ENCODE data around the gene C2orf72. TPM values are rescaled to one million over a fixed set of nuclear protein-coding genes. Genes with fewer than 3 reads are reported as not detected.

The C2orf72 gene
- total and polyA plus RNA-seq, 7 experiments from 2014 or later = 0.60 TPM; not detected in 6

GRCh38 chr2:231052494-231053451, 15.4 kb downstream of the C2orf72 start:
- Histone ChIP-seq H3K4me3 (ENCODE audit: low read length) (peak overlapping the region; percentile 88), H3K27ac (ENCODE audit: low read depth, low read length) (peak overlapping the region; percentile 5), H3K9me3 (ENCODE audit: control insufficient read depth in 2 of 3, low read length in 3 of 3) (no peaks in the 10 kb centered on the region), H3K27me3 (ENCODE audit: control insufficient read depth in 2 of 2, insufficient read depth in 2 of 2, low read length in 2 of 2) (no peaks in the 10 kb centered on the region), H3K36me3 (ENCODE audit: control insufficient read depth in 2 of 3, insufficient read depth in 3 of 3, low read length in 3 of 3) (peaks cover 0 to 7% (median 0%) of the 10 kb centered on the region in 3 experiments), H3K4me1 (ENCODE audit: control insufficient read depth in 2 of 2, insufficient read depth in 2 of 2, low read length in 2 of 2) (peaks cover 7 to 9% of the 10 kb centered on the region in 2 donors)
- H3K4me3 Mint-ChIP-seq = peak overlapping the region; percentile 84 to 93 (median 92)
- intact Hi-C loops (cut with micrococcal nuclease) = loop anchor here (1.0 to 10.0 kb wide), 10 partner anchors 148 to 1502 kb away; partner anchors contain the start of genes CAB39 (in 1 of the 2), DIS3L2 (in 1 of the 2), EIF4E2 (in 1 of the 2) and PTMA (in 1 of the 2)
- DNase-seq = peak; percentile 63 to 87 (median 79)
- H3K4me1 Mint-ChIP-seq = peaks cover 7 to 33% (median 24%) of the 10 kb centered on the region in 7 donors
- H3K27me3 Mint-ChIP-seq = peaks cover 0 to 16% (median 11%) of the 10 kb centered on the region in 5 donors
- POLR2A ChIA-PET = interaction anchor here (1.1 kb wide), 1 partner anchor 411 kb away, joined by 4 read pairs; the partner anchor contains the start of gene NCL
- no peaks in the 10 kb centered on the region for H3K36me3 Mint-ChIP-seq
- H3K27ac Mint-ChIP-seq = peak overlapping the region in 7 of 9 donors; percentile 54 to 80 (median 62)
- peaks cover 0 to 2% (median 0%) of the 10 kb centered on the region in 11 donors for H3K9me3 Mint-ChIP-seq
- ATAC-seq = peak; percentile 73
- CTCF ChIA-PET = interaction anchor here (0.6 to 1.5 kb wide), 10 partner anchors 10 to 1326 kb away, joined by 3 to 7 read pairs (median 4); no protein-coding TSS in a partner anchor

- ChIA-PET POLR2A (no interaction called here), CTCF (interaction anchor here (1.5 kb wide), 1 partner anchor 229 kb away, joined by 7 read pairs; no protein-coding TSS in a partner anchor)
- H3K27ac Mint-ChIP-seq = peak overlapping the region in 3 of 9 donors; percentile 45 to 79 (median 66)
- no peaks in the 10 kb centered on the region for H3K36me3 Mint-ChIP-seq
- peaks cover 0 to 7% (median 0%) of the 10 kb centered on the region in 3 experiments for H3K36me3 ChIP-seq (ENCODE audit: control insufficient read depth in 2 of 3, insufficient read depth in 3 of 3, low read length in 3 of 3)
- no peak for DNase-seq
- ATAC-seq = no peak
- intact Hi-C loops (cut with micrococcal nuclease) = loop anchor here (1.0 to 10.0 kb wide), 10 partner anchors 149 to 1501 kb away; partner anchors contain the start of genes CAB39 (in 1 of the 2), DIS3L2 (in 1 of the 2), EIF4E2 (in 1 of the 2) and PTMA (in 1 of the 2)
- H3K9me3 ChIP-seq (ENCODE audit: control insufficient read depth in 2 of 3, low read length in 3 of 3) = no peaks in the 10 kb centered on the region
- no peak overlapping the region for H3K27ac ChIP-seq (ENCODE audit: low read depth, low read length)
- peaks cover 0 to 12% (median 11%) of the 10 kb centered on the region in 5 donors for H3K27me3 Mint-ChIP-seq
- H3K27me3 ChIP-seq (ENCODE audit: control insufficient read depth in 2 of 2, insufficient read depth in 2 of 2, low read length in 2 of 2) = no peaks in the 10 kb centered on the region
- peak overlapping the region in 6 of 10 donors; percentile 0 to 79 (median 23) for H3K4me3 Mint-ChIP-seq
- H3K4me1 Mint-ChIP-seq = peaks cover 18 to 43% (median 35%) of the 10 kb centered on the region in 7 donors
- peaks cover 0 to 2% (median 0%) of the 10 kb centered on the region in 11 donors for H3K9me3 Mint-ChIP-seq
- no peak overlapping the region for H3K4me3 ChIP-seq (ENCODE audit: low read length)
- H3K4me1 ChIP-seq (ENCODE audit: control insufficient read depth in 2 of 2, insufficient read depth in 2 of 2, low read length in 2 of 2) = peaks cover 17 to 18% of the 10 kb centered on the region in 2 donors
These were observed 16.5 kb downstream of the C2orf72 start for GRCh38 chr2:231053846-231054245.

- DNase-seq (peak; percentile 89 to 98 (median 96)), ATAC-seq (peak; percentile 96)
- peak within 1 kb of the TSS; percentile 99 to 100 (median 100) for H3K27ac Mint-ChIP-seq
- peaks cover 33 to 62% (median 51%) of the 10 kb centered on the region in 7 donors for H3K4me1 Mint-ChIP-seq
- peaks cover 0 to 2% (median 0%) of the 10 kb centered on the region in 5 donors for H3K36me3 Mint-ChIP-seq
- intact Hi-C loops (cut with micrococcal nuclease) = loop anchor here (1.0 to 10.0 kb wide), 15 partner anchors 142 to 1498 kb away; partner anchors contain the start of genes FBXO36 (in 2 of the 2), NCL (in 2 of the 2), PDE6D (in 2 of the 2) and TRIP12 (in 2 of the 2)
- H3K4me3 ChIP-seq (ENCODE audit: low read length) = peak within 1 kb of the TSS; percentile 70
- peak within 1 kb of the TSS; percentile 91 for H3K27ac ChIP-seq (ENCODE audit: low read depth, low read length)
- H3K27me3 Mint-ChIP-seq = peaks cover 0 to 11% (median 7%) of the 10 kb centered on the region in 5 donors
- CTCF ChIA-PET = no interaction called here
- H3K9me3 Mint-ChIP-seq = peaks cover 0 to 2% (median 0%) of the 10 kb centered on the region in 11 donors
- no peaks in the 10 kb centered on the region for H3K27me3 ChIP-seq (ENCODE audit: control insufficient read depth in 2 of 2, insufficient read depth in 2 of 2, low read length in 2 of 2)
- POLR2A ChIA-PET = no interaction called here
- no peaks in the 10 kb centered on the region for H3K9me3 ChIP-seq (ENCODE audit: control insufficient read depth in 2 of 3, low read length in 3 of 3)
- H3K4me3 Mint-ChIP-seq = peak within 1 kb of the TSS; percentile 96 to 99 (median 99)
- peaks cover 0 to 16% (median 0%) of the 10 kb centered on the region in 3 experiments for H3K36me3 ChIP-seq (ENCODE audit: control insufficient read depth in 2 of 3, insufficient read depth in 3 of 3, low read length in 3 of 3)
- peaks cover 18 to 23% of the 10 kb centered on the region in 2 donors for H3K4me1 ChIP-seq (ENCODE audit: control insufficient read depth in 2 of 2, insufficient read depth in 2 of 2, low read length in 2 of 2)
These were observed 19.4 kb downstream of the C2orf72 start, which contains the start of gene PSMD1 for GRCh38 chr2:231056453-231057416. PSMD1 (plus strand) TSS chr2:231056867; CDS start chr2:231057026, 159 bp downstream.

DNA sequence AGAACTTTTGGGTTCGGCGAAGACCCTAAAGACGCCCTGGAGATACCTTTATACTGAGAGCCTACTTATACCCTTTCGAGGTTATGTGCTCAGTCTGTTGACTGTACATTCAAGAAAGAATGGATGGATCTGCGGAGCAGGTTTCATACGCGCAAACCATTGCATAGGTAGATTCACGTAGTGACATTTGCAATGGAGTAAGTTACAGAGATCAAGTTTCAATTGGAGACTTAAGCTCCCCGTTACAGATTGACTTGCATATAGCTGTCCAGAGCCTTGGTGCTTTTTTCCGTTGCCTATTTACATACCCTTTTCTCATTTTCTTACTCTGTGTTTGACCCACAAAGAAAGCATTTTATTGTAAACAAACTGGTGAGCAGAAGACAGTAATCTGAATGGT, 20.3 kb downstream of the C2orf72 start:
- H3K27me3 Mint-ChIP-seq = peaks cover 0 to 11% (median 7%) of the 10 kb centered on the region in 5 donors
- peaks cover 18 to 23% of the 10 kb centered on the region in 2 donors for H3K4me1 ChIP-seq (ENCODE audit: control insufficient read depth in 2 of 2, insufficient read depth in 2 of 2, low read length in 2 of 2)
- H3K27me3 ChIP-seq (ENCODE audit: control insufficient read depth in 2 of 2, insufficient read depth in 2 of 2, low read length in 2 of 2) = no peaks in the 10 kb centered on the region
- POLR2A ChIA-PET = interaction anchor here (0.6 to 1.3 kb wide), 2 partner anchors 34 to 406 kb away, joined by 4 to 6 read pairs; partner anchors contain the start of gene NCL
- H3K4me3 ChIP-seq (ENCODE audit: low read length) = peak overlapping the region; percentile 70
- H3K36me3 Mint-ChIP-seq = peaks cover 0 to 11% (median 2%) of the 10 kb centered on the region in 5 donors
- DNase-seq (no peak), ATAC-seq (no peak)
- intact Hi-C loops (cut with micrococcal nuclease) = loop anchor here (2.0 to 10.0 kb wide), 11 partner anchors 153 to 1497 kb away; partner anchors contain the start of genes FBXO36 (in 2 of the 2), TRIP12 (in 2 of the 2), DIS3L2 (in 1 of the 2) and EIF4E2 (in 1 of the 2)
- H3K27ac ChIP-seq (ENCODE audit: low read depth, low read length) = peak overlapping the region; percentile 91
- peaks cover 30 to 63% (median 48%) of the 10 kb centered on the region in 7 donors for H3K4me1 Mint-ChIP-seq
- peaks cover 0 to 2% (median 0%) of the 10 kb centered on the region in 11 donors for H3K9me3 Mint-ChIP-seq
- H3K36me3 ChIP-seq (ENCODE audit: control insufficient read depth in 2 of 3, insufficient read depth in 3 of 3, low read length in 3 of 3) = peaks cover 0 to 22% (median 0%) of the 10 kb centered on the region in 3 experiments
- H3K9me3 ChIP-seq (ENCODE audit: control insufficient read depth in 2 of 3, low read length in 3 of 3) = no peaks in the 10 kb centered on the region
- CTCF ChIA-PET = interaction anchor here (0.9 kb wide), 1 partner anchor 233 kb away, joined by 3 read pairs; no protein-coding TSS in a partner anchor
- H3K4me3 Mint-ChIP-seq = peak overlapping the region; percentile 77 to 99 (median 98)
- peak overlapping the region; percentile 38 to 100 (median 82) for H3K27ac Mint-ChIP-seq

DNA sequence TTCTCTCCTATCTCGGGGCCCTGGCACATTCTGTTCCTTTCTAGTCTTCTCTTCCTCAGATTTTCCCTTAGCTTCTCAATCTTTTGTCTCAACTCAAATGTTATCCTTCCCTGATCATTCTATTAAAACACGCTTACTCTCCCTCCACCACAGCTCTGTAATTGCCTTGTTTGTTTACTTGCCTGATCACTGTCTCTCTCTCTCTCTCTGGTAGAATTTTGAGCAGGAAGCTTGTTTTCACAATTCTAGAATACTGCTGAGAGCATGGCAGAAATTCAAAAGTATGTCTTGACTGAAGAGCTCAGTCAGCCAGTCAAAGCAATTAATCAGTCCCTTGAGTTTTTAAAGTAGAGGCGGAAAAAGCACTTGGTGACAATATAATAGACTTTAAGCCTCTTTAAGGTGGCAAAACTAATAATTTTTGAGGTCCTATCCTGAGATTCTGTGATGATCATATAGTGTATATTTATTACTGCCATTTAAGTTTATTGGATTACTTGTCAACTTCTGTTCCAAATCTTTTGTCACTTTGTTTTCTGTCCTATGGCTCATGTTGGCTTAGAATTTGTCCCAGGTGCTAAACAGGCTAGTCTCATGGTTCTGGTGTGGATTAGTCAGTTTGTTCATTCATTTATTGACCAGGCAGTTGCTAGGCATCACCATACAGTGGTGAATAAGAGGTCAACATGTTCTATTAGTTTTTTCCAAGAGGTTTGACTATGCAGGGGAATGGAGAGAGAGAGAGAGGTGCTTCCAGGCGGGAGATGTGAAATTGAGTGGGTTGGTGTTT, 21.6 kb downstream of the C2orf72 start:
- ChIA-PET CTCF (interaction anchor here (0.5 kb wide), 1 partner anchor 24 kb away, joined by 4 read pairs; no protein-coding TSS in a partner anchor), POLR2A (interaction anchor here (0.6 to 1.3 kb wide), 2 partner anchors 20 to 405 kb away, joined by 3 to 6 read pairs; partner anchors contain the start of gene NCL)
- no peaks in the 10 kb centered on the region for H3K9me3 ChIP-seq (ENCODE audit: control insufficient read depth in 2 of 3, low read length in 3 of 3)
- no peaks in the 10 kb centered on the region for H3K27me3 ChIP-seq (ENCODE audit: control insufficient read depth in 2 of 2, insufficient read depth in 2 of 2, low read length in 2 of 2)
- H3K4me3 ChIP-seq (ENCODE audit: low read length) = no peak overlapping the region
- DNase-seq = no peak
- Mint-ChIP-seq H3K27ac (peak overlapping the region in 8 of 9 donors; percentile 6 to 100 (median 38)), H3K4me3 (peak overlapping the region; percentile 66 to 99 (median 98)), H3K36me3 (peaks cover 0 to 21% (median 9%) of the 10 kb centered on the region in 5 donors), H3K9me3 (peaks cover 0 to 2% (median 0%) of the 10 kb centered on the region in 11 donors), H3K27me3 (peaks cover 0 to 4% (median 3%) of the 10 kb centered on the region in 5 donors), H3K4me1 (peaks cover 30 to 54% (median 34%) of the 10 kb centered on the region in 7 donors)
- H3K27ac ChIP-seq (ENCODE audit: low read depth, low read length) = no peak overlapping the region
- ATAC-seq = no peak
- peaks cover 0 to 34% (median 5%) of the 10 kb centered on the region in 3 experiments for H3K36me3 ChIP-seq (ENCODE audit: control insufficient read depth in 2 of 3, insufficient read depth in 3 of 3, low read length in 3 of 3)
- intact Hi-C loops (cut with micrococcal nuclease) = loop anchor here (5.0 to 10.0 kb wide), 8 partner anchors 154 to 1496 kb away; partner anchors contain the start of genes FBXO36 (in 2 of the 2), TRIP12 (in 2 of the 2), DIS3L2 (in 1 of the 2) and EIF4E2 (in 1 of the 2)
- peaks cover 15 to 23% of the 10 kb centered on the region in 2 donors for H3K4me1 ChIP-seq (ENCODE audit: control insufficient read depth in 2 of 2, insufficient read depth in 2 of 2, low read length in 2 of 2)
